ENCODE measurements around the gene THG1L.
A peak's percentile ranks its signal among the peaks of the same experiment; 100 is the strongest.

THG1L gene

DNA sequence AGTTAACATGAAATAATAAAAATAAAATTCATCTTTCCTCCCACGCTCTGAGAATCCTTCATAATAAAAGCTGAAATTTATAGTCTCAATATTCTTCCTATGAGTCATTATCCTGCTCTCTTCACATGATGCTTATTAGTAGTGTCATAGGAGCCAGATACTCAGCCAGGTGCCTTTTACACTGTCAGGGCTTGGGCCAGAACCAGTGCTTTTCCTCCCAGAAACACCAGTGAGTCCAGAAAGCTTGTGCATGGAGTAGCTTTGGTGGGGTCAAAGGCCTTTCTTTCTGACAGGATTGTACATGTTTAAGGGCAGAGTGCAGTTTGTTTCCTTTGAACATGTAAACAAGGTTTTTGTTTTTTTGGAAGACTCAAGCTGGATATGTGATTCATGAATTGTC is 19.1 kb downstream of the THG1L start:
- DNase-seq (ENCODE audit: low spot score) = no peak
- FAIRE-seq = no peak

DNA sequence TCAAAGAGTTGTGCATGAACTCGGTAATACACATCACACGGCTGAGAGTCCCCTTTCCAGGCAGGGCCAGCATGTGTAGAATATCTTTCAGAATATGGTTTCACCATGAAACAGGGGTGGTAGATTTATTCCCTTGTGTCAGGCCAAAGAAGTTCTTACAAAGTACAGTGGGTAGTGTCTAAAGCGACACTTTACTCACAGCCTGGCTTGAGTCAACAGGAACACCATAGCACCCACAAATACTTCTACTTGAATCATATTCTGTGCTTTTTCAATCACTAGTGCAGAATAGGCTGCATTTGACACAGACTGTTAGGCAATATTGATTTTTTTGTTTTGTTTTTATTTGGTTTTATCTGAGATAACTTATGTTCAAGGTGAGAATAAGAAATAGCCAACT is 24.9 kb downstream of the THG1L start:
- no peak for FAIRE-seq
- no peak for DNase-seq (ENCODE audit: low spot score)

DNA sequence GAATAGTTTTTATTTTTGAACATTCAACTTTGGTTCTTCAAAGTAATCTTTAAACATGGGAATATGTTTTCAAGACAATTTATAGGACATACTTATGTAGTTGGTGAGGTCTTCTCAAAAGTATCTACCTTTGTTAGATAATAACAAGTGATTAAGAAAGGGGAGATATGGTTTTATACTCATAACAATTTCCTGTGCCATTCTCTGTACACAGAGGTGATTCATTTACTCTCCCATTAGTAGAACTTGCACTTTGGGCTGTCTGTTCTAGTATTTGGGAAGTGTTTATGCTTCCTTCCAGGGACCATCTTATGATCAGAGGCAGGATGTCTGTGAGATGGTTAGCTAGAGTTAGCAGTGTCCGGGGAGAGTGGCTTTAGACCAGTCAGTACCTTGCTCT is 27.5 kb downstream of the THG1L start:
- DNase-seq (ENCODE audit: low spot score) = no peak
- no peak for FAIRE-seq

DNA sequence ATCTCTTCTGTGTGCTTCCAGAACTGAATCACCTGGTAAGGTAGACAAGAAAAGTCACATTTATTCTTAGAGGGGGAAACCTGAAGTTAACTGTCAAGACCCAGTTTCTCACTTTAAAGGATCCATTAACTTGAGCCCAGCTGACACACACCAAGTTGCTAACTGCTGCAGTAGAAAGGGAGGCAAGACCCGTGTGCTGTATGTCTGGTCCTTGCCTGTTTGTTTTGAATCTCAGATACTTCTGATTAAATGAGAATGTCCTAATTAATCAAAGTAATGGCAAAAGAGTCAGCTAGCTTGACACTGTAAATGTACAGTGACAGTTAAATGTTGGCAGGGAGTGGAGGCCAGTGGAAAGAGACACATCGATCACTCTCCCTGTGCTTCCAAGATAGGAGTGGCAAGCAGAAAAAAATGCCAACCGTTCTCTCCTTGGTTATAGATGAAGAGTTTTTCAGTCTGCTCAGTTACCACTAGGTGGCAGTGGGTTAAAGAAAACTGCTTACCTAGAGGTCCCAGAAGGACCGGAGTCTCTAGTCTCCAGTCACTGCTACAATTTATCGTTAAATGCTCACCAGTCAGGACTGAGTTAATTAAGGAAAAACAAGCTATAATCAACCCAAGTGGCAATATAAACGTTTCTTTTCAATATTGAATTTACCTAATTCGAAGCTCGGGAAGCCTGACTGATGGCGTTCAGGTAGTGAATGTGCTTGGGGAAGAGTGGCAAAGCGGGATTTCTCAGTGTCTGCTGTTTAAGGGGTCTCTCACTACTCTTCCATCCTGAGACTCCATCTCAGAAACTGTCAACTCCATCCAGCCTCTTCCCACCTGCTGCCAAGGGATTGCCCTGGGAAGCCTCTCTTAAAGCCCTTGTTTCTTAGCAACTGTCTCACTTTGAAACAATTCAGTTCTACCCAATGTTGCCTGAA is 30.7 kb downstream of the THG1L start:
- FAIRE-seq (no peak), DNase-seq (ENCODE audit: low spot score) (peak; percentile 52)

DNA sequence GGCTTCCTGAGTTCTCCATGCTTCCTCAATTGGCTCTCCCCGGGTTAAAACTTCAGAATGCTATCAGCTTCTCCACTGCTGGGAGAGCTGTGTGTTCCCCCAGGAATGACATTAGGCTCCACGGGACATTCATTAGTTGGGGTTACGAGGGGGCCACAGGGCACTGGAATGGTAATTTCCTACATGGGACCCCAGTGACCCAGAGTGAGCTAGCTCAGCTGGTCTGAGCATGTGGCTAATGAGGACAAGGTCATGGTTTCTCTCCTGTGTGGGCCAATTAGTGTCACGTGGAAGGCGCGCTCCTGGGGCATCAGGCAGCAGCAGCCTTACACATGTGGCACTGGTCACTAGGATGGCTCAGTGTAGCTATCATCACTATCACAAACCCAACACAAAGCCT is 33.3 kb downstream of the THG1L start:
- no peak for FAIRE-seq
- DNase-seq (ENCODE audit: low spot score) = no peak

DNA sequence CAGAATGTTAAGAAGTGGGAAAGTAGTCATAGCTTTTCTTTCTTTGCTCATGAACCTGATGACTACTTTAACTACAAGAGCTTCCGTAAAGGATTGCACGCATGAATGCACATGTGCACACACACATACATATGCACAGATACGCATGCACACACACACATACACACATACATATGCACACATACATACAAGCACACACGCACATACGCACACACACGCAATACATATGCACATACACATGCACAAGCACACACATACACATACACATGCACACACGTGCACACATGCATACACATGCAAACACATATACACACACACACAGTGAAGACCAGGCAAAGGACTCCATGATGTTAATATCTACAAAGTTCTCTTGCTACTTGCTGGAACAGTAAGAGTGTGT is 35.2 kb downstream of the THG1L start:
- DNase-seq (ENCODE audit: low spot score) (no peak), FAIRE-seq (no peak)

DNA sequence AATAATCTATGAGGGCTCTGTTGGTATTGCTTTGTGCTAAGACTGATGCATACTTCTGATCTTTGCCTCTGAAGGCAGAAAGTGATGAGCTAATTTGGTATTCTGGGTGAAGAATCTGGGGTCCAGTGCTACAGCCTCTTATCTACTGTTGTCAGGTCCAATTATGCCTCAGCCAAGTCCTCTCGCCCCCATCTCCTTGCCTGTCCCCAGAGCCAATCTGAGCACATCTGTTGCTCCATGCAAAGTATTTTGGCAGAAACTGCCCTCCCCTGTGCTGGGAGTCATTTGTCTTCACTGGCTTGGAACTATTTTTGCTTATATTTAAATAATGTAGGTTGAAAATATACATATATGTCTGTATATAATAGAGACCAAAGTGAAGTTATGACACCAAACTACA is 35.7 kb downstream of the THG1L start:
- DNase-seq (ENCODE audit: low spot score) (no peak), FAIRE-seq (no peak)

DNA sequence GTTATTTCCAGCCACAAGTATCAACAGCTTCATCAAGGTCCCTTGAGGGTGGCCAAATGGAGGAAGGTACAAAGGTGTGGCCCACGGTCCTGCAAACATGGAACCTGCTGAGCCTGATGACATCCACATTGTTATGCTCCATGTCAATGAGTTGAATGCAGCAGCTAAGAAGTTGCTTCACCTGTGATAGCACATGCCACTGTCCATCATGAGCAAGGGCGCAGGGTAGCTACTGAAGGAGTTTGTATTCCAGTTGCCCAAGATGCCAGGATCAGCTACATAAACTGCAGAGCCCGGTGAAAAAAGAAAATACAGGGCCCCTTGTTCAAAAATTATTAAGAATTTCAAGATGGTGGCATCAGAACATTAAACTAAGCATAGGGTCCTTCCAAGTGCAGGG is 36.5 kb downstream of the THG1L start:
- FAIRE-seq = no peak
- DNase-seq (ENCODE audit: low spot score) = no peak

DNA sequence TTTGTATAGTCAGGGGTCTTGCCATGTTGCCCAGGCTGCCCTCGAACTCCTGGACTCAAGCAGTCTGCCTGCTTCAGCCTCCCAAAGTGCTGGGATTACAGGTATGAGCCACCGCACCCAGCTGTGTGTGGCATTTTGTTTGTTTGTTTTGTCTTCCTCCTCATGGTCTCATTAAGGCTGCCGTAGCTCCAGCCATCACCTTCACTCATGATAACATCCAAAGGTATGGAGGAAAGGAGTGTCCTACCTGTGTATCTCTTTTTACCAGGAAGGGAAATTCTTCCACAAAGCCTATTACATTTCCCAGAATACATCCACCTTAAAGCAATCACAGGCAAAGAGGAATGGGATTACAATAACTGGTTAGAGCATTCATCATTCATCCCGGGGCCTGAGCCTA is 39.4 kb downstream of the THG1L start:
- no peak for DNase-seq (ENCODE audit: low spot score)
- no peak for FAIRE-seq

DNA sequence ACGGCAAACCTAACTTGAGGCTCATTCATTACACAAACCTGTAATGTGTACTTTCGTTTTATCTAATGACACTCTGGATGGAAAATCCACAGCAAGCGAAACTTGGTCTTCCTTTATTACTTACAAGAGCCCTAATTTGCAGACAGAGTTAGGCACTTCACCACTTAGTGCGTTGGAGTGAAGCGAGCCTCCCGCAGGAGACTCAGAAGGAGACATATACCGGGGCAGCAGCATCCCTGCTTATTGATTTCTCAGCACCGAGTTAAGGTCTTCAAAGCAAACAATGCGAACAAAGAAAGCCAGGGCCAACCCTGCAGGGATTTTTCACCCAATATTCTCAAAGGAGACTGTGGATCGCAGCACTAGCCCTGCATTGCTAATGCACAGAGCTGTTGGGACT is 40.9 kb downstream of the THG1L start:
- DNase-seq (ENCODE audit: low spot score) = no peak
- FAIRE-seq = no peak

DNA sequence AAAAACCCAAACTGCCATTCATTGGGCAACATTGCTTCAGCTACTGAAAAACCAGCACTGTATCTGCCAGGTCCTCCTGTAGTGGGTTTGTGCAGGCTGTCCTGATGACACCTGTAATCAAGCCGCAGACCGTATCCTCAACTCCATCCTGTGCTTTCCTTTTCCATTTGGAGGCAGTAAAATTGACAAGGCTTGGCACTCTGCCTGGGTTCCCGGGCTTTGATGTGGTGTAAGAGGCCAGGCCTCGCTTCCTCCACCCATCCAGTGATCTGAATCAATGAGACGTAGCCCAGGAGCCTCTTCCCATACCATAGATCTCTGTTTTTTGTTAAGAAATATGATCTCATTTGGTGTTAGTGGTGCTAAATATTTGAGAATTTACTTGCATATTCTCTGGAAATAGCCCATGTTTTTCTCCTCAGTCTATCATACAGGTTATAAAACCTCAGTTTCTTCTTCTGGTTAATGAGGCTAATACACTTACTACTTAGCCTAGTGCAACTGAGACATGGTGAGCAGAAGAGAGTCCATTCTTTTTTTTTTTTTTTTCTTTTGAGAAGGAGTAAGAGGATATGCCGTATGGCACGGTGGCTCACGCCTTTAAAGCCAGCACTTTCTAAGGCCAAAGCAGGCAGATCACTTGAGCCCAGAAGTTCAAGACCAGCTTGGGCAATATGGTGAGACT is 47.0 kb downstream of the THG1L start:
- FAIRE-seq (no peak), DNase-seq (ENCODE audit: low spot score) (peak; percentile 26)

DNA sequence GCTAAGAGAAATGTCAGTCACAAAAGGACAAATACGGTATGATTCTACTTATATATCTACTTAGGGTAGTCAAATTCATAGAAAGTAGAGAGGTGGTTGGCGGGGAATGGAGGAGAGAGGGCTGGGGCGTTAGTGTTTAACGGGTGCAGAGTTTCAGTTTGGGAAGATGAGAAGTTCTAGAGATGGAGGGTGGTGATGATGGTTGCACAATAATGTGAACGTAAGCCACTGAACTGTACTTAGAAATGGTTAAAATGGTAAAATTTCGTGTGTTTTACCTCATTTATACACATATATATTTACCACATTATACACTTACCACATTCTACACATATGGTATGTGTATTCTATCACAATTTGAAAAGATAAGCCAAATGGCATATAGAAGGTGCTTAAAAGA is 48.0 kb downstream of the THG1L start:
- FAIRE-seq = no peak
- DNase-seq (ENCODE audit: low spot score) = no peak

DNA sequence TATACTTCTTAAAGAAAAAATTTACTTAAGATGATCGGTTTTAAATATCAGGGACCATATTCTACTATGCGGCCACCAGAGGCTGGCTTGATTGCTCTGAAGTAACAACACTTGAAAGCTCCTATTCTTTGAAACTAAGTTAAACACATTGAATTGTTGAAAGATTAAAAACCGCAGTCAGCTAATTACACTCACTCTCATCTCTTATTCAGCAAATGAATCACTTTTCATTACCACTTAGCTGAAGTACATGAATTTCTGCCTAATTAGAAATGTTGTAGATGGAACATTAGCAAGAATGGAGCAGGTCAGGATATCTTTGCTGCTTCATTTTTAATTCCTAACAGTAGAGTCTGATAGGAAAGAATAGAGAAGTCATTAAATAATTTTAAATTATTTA is 54.6 kb downstream of the THG1L start:
- DNase-seq (ENCODE audit: low spot score) (no peak), FAIRE-seq (no peak)
